Measurements from ENCODE around the gene DST.

Gene DST

GRCh38 chr6:56420296-56420695 lies 222.4 kb downstream of the DST start:
- FAIRE-seq = no peak

DNA sequence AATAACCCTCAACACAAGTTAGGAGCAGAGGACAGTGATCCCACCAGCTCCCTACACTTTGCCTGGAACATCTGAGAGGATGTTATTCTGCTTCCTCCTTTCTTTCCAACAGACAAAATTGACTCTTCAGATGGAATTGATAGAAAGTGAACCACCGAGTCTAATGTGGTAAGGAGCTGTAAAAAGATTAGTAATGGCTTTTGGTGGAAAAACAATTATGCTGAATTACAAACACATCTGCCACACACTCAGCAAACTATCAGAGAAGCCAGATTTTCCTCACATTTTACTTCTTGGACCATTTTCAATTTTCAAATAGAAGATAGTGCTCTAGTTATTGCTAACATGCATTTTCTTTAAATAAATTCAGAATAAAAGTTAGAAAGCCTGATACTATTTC lies 223.5 kb downstream of the DST start:
- FAIRE-seq = no peak

DNA sequence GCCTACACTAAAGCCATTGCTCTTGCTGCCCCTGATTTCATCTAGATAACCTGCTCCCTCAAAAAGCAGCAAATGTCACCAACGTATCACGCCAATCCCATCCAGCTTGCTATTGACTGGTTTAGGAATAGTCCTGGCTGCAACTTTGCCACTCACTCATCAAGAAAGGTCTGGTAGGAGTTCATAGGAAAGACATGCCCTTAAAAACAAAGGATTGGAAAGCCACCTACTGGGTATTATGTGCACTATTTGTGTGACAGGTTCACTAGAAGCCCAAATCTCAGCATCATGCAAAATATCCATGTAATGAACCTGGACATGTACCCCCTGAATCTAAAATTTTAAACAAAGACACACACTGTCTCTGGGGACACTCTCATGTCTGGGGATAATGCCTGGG lies 224.9 kb downstream of the DST start:
- no peak for FAIRE-seq

- no peak for FAIRE-seq
These were observed 226.4 kb downstream of the DST start for GRCh38 chr6:56416247-56416646.

DNA sequence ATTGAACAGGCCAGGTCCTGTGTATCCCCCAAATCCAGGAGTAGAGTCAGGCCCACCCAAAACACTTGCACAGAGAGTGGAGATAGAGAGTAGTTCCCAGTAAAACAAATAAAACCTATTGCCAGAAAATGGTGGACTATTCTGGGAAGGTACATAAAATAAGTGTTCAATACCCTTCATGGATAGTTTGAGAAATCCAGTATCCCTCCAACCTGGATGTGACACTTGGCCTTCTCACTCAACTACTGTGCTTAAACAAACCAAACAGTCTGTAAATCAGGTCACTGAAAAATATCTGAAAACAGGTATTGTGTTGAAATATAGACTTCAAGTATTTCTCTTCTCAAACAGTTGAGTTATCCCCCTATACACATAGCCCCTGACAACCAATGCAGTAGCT lies 233.7 kb downstream of the DST start:
- FAIRE-seq = no peak
